ENCODE results near the gene GYG2.

GYG2 gene

GRCh38 chrX:2824886-2825285 lies 3.8 kb upstream of the GYG2 start (continued):
- TF ChIP-seq ZNF23 (tag by site-specific recombination; IDR thresholded peaks at IDR 0.05; ENCODE audit: borderline replicate concordance) (no peak), ZNF510 (tag by site-specific recombination; IDR thresholded peaks at IDR 0.05; ENCODE audit: insufficient replicate concordance) (no peak), REPIN1 (tag by site-specific recombination; IDR thresholded peaks at IDR 0.05; ENCODE audit: low read depth) (no peak), ZNF221 (tag by site-specific recombination; IDR thresholded peaks at IDR 0.05; ENCODE audit: borderline replicate concordance) (no peak), INSM2 (tag by site-specific recombination; IDR thresholded peaks at IDR 0.05) (no peak), ZNF366 (tag by site-specific recombination; conservative IDR thresholded peaks at IDR 0.05) (no peak), SALL2 (tag by site-specific recombination; IDR thresholded peaks at IDR 0.05; ENCODE audit: borderline replicate concordance) (no peak), ZNF558 (tag by site-specific recombination; IDR thresholded peaks at IDR 0.05) (no peak), ZNF639 (tag by site-specific recombination; IDR thresholded peaks at IDR 0.05) (no peak)

GRCh38 chrX:2828959-2829411 lies 255 bp downstream of the GYG2 start:
- CTCF ChIA-PET: no interaction called here
- Histone ChIP-seq H3K36me3 (ENCODE audit: control insufficient read depth in 2 of 2, insufficient read depth in 1 of 2, low read length in 2 of 2) (peaks cover 0 to 11% of the 10 kb centered on the region in 2 experiments; a peak in 1 of 3 replicates), H3K9me3 (ENCODE audit: control insufficient read depth, insufficient read depth, low read depth, low read length) (no peaks in the 10 kb centered on the region), H3K27ac (ENCODE audit: extremely low read depth, low read depth, low read length) (no peak overlapping the region), H3K4me1 (ENCODE audit: control insufficient read depth, insufficient read depth, low read length) (no peaks in the 10 kb centered on the region), H3K4me3 (ENCODE audit: low read depth, low read length) (peak overlapping the region; percentile 27)
- POLR2A ChIA-PET: no interaction called here
- no peak for TF ChIP-seq ZFP69B (tag by site-specific recombination; IDR thresholded peaks at IDR 0.05)
- no peak for TF ChIP-seq ZNF239 (tag by site-specific recombination; IDR thresholded peaks at IDR 0.05)
- TF ChIP-seq ZNF324 (tag by site-specific recombination; IDR thresholded peaks at IDR 0.05): no peak
- no peak for TF ChIP-seq ZNF621 (tag by site-specific recombination; IDR thresholded peaks at IDR 0.05)
- no peak for TF ChIP-seq ZBTB6 (tag by site-specific recombination; IDR thresholded peaks at IDR 0.05)
- no peak for TF ChIP-seq KLF17 (tag by site-specific recombination; IDR thresholded peaks at IDR 0.05)
- no peak for TF ChIP-seq ZNF660 (tag by site-specific recombination; IDR thresholded peaks at IDR 0.05)
- TF ChIP-seq ZNF146 (tag by site-specific recombination; IDR thresholded peaks at IDR 0.05): no peak
- no peak for TF ChIP-seq FEZF1 (tag by site-specific recombination; IDR thresholded peaks at IDR 0.05)
- no peak for TF ChIP-seq PRDM10 (tag by site-specific recombination; IDR thresholded peaks at IDR 0.05)
- no peak for TF ChIP-seq SCRT2 (tag by site-specific recombination; IDR thresholded peaks at IDR 0.05)
- TF ChIP-seq HOXC10 (CRISPR knock-in tag; IDR thresholded peaks at IDR 0.05): no peak
- TF ChIP-seq ZNF843 (tag by site-specific recombination; IDR thresholded peaks at IDR 0.05): no peak
- TF ChIP-seq GLIS2 (tag by site-specific recombination; IDR thresholded peaks at IDR 0.05): no peak

Measured in HEK293 (cell line).